Osteoblast (primary cell): ENCODE measurements around the gene COMMD1. TPM values are rescaled to one million over a fixed set of nuclear protein-coding genes. Genes with fewer than 3 reads are reported as not detected.

Experiments used
- DNase-seq: peaks from one replicate; pipeline ENCODE4 v3.0.0; 2011; ENCODE audit warnings: low spot score, mixed read lengths; ENCODE audit not compliant: insufficient read length; ENCODE audit errors: missing footprints
- H2AFZ ChIP-seq: 2 replicates; pipeline ENCODE4 v1.6.0; 2011; ENCODE audit warnings: mild to moderate bottlenecking, low read length
- H3K27ac ChIP-seq: 2 replicates; pipeline ENCODE4 v1.5.1; 2011; ENCODE audit warnings: mild to moderate bottlenecking, low read depth, low read length, moderate library complexity
- H3K27me3 ChIP-seq: 2 replicates; pipeline ENCODE4 v1.6.0; 2012; ENCODE audit warnings: mild to moderate bottlenecking, control low read depth, inconsistent platforms, low read length, moderate library complexity; ENCODE audit not compliant: insufficient read depth
- H3K36me3 ChIP-seq: 2 replicates; pipeline ENCODE4 v1.5.1; 2011; ENCODE audit warnings: mild to moderate bottlenecking, low read length, control low read depth, moderate library complexity; ENCODE audit not compliant: insufficient read depth
- H3K4me1 ChIP-seq: 2 replicates; pipeline ENCODE4 v1.5.1; 2011; ENCODE audit warnings: mild to moderate bottlenecking, low read length, control low read depth, moderate library complexity; ENCODE audit not compliant: insufficient read depth
- H3K4me2 ChIP-seq: 2 replicates; pipeline ENCODE4 v1.6.0; 2011; ENCODE audit warnings: mild to moderate bottlenecking, low read length; ENCODE audit not compliant: insufficient read depth
- H3K4me3 ChIP-seq: fragments of 200-600 bp; sonication (generic); 3 replicates; pipeline ENCODE4 v1.5.1; 2012; ENCODE audit warnings: mild to moderate bottlenecking, low read length, inconsistent platforms; ENCODE audit not compliant: insufficient read depth
- H3K79me2 ChIP-seq: 2 replicates; pipeline ENCODE4 v1.6.0; 2012; ENCODE audit warnings: mild to moderate bottlenecking, low read length, control low read depth, inconsistent platforms; ENCODE audit not compliant: insufficient read depth
- H3K9me3 ChIP-seq: 2 replicates; pipeline ENCODE4 v1.5.1; 2011; ENCODE audit warnings: low read depth, low read length, control low read depth
- H4K20me1 ChIP-seq: 2 replicates; pipeline ENCODE4 v1.6.0; 2012; ENCODE audit warnings: mild to moderate bottlenecking, low read length, control low read depth; ENCODE audit not compliant: insufficient read depth
- CTCF ChIP-seq: IDR thresholded peaks from 2 replicates; pipeline ENCODE4 v1.5.1; 2011; ENCODE audit warnings: mild to moderate bottlenecking, low read depth, low read length, moderate library complexity; ENCODE audit errors: extremely low read depth
- small RNA-seq: library from RNA; depleted of rRNA; stranded (forward); fragments of <200 nt; gene quantifications from one replicate; pipeline ENCODE3, GENCODE V24; 2012
- total RNA-seq: library from RNA; depleted of rRNA; stranded (reverse); fragments of >200 nt; gene quantifications from 2 replicates; pipeline ENCODE4 v1.2.3, GENCODE V29; 2012

COMMD1 gene
- total RNA-seq, 1 donor, result 51.8 TPM

DNA sequence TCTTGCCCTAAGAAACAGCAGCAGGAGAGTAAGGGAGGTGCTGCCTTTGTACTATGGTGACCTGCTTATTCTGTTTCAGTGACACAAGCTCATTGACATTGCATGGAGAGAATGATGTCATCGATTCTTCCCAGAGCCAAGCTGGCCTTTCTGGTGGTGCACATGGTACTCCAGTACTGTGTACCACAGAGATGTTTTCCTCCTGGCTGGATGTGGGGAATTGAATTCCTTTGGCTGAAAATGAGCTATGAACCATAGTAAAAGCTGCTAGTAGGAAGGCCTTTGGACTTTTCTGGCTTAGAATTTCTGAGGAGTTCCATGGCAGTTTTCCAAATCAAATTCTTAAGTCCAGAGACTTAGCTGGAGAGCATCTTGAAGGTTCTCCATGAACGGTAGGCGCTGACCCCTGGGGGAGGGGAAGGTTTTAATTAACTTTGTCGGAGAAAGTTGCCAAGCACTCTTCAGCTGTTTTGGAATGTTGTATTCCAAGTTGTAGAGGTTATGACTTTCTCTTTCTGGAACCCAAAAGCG lies 273.3 kb downstream of the COMMD1 start:
- H3K4me3 ChIP-seq, result no peak overlapping the region
- no peak for TF ChIP-seq CTCF
- H4K20me1 ChIP-seq, result no peaks in the 10 kb centered on the region
- no peaks in the 10 kb centered on the region for H3K4me1 ChIP-seq
- H2AFZ ChIP-seq, result no peak overlapping the region
- no peaks in the 10 kb centered on the region for H3K36me3 ChIP-seq
- no peak for DNase-seq
- H3K4me2 ChIP-seq, result no peak overlapping the region
- no peaks in the 10 kb centered on the region for H3K27me3 ChIP-seq
- H3K79me2 ChIP-seq, result no peaks in the 10 kb centered on the region
- no peaks in the 10 kb centered on the region for H3K9me3 ChIP-seq
- H3K27ac ChIP-seq, result no peak overlapping the region

GRCh38 chr2:62180975-62181374 lies 275.5 kb downstream of the COMMD1 start:
- H3K27ac ChIP-seq, result no peak overlapping the region
- H3K4me2 ChIP-seq, result no peak overlapping the region
- no peak for TF ChIP-seq CTCF
- H2AFZ ChIP-seq, result no peak overlapping the region
- H3K27me3 ChIP-seq, result no peaks in the 10 kb centered on the region
- H3K4me1 ChIP-seq, result no peaks in the 10 kb centered on the region
- DNase-seq, result no peak
- no peak overlapping the region for H3K4me3 ChIP-seq
- no peaks in the 10 kb centered on the region for H3K79me2 ChIP-seq
- H3K9me3 ChIP-seq, result no peaks in the 10 kb centered on the region
- H3K36me3 ChIP-seq, result no peaks in the 10 kb centered on the region
- no peaks in the 10 kb centered on the region for H4K20me1 ChIP-seq

GRCh38 chr2:62181843-62182242 lies 276.4 kb downstream of the COMMD1 start:
- Histone ChIP-seq H3K27me3 (no peaks in the 10 kb centered on the region), H3K4me1 (no peaks in the 10 kb centered on the region), H4K20me1 (no peaks in the 10 kb centered on the region), H3K79me2 (no peaks in the 10 kb centered on the region), H2AFZ (no peak overlapping the region), H3K27ac (no peak overlapping the region), H3K36me3 (no peaks in the 10 kb centered on the region), H3K4me3 (no peak overlapping the region), H3K9me3 (no peaks in the 10 kb centered on the region), H3K4me2 (no peak overlapping the region)
- no peak for TF ChIP-seq CTCF
- DNase-seq, result no peak

DNA sequence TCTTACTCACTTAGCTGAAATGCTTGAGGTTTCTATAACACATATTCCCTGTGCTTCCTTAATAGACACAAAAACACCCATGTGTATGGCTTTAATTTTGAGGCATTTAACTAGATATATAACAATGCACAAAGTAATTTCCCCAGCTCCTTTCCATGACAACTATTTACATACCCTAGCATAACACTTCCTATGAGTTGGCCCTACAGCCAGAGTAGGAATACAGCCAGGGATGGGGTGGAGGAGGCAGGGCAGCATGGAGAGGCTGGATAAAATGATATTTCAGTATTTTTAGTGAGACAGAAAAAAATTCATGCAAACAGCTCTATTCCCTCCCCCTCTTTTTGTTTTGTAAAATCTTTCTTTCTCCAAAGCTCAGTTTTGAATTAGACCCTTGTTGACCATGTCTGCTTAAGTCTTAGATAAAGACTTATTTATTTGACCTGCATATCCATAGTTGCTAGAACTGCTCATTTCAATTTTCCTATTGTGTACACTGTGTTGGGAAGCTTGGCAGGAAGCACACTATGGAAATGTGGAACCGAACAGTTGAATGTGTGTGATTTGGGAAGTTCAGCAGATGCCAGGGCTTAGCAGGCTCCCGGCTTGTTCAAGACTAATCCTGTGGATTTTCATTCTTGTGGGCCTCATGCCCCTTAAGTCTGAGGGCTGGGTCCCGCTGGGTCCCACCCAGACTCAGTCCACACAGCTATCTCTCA lies 279.2 kb downstream of the COMMD1 start:
- no peak overlapping the region for H3K4me3 ChIP-seq
- no peak for TF ChIP-seq CTCF
- no peak for DNase-seq
- no peaks in the 10 kb centered on the region for H3K36me3 ChIP-seq
- no peak overlapping the region for H2AFZ ChIP-seq
- H4K20me1 ChIP-seq, result no peaks in the 10 kb centered on the region
- no peaks in the 10 kb centered on the region for H3K9me3 ChIP-seq
- H3K4me2 ChIP-seq, result no peak overlapping the region
- no peak overlapping the region for H3K27ac ChIP-seq
- no peaks in the 10 kb centered on the region for H3K4me1 ChIP-seq
- no peaks in the 10 kb centered on the region for H3K79me2 ChIP-seq
- H3K27me3 ChIP-seq, result no peaks in the 10 kb centered on the region

Small RNA genes within 50 kb of the gene (small RNA-seq; reads per million reads assigned to genes)
- gene RF00019, result not detected

Other genes with a start within 250 kb of the COMMD1 start
- gene FAM161A, start 51.6 kb upstream of the COMMD1 start, total RNA-seq, result 3.2 and 3.3 TPM in 2 replicates
- 116 and 117 TPM in 2 replicates for gene CCT4, start 17.0 kb upstream of the COMMD1 start, total RNA-seq